NAMALWA (cell line): ENCODE results near the gene COX19.
A peak's percentile ranks its signal among the peaks of the same experiment; 100 is the strongest.

Source experiments
- DNase-seq: peaks from one replicate; pipeline ENCODE4 v3.0.0-alpha.2; 2015; ENCODE audit warnings: low spot score

The COX19 gene

DNA sequence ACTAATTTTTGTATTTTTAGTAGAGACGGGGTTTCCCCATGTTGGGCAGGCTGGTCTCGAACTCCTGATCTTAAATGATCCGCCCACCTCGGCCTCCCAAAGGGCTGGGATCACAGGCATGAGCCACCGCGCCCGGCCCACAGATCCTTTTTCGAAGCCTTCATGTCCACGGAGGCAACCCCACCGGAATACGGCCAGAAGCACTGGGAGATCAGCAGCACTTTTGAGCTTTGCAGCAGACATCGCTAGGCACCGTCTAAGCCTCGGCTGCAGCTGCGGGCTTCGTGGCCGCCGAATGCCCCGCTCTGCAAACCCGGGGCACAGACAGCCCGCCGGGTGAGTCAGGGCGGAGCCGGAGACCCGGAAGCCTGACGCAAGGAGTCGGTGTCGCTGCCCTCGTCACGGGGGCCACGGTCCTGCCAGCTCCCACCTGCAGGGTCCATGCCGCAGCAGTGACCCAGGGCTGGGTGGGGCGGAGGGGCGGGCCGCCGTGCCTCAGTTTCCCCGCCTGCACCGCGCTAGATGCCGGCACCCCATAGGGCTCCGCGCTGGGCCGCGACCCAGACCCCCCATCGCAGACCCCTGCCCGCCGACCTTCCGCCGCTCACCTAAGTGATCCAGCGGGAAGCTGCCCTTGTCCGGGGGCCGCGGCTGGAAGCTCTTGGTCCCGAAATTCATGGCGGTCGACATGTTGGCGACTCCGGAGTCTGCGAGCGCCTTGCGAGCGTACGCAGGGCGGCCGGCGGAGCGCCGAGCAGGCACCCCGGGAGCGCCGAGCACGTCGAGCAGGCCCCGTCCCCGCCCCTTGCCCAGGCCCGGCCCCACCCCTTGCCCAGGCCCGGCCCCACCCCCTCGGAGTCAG lies at the start of gene COX19:
Gene COX19 (minus strand): TSS at position 730 of the 862 bp plus-strand sequence. CDS start 40 bp downstream, at position 690.
- peak; percentile 92 for DNase-seq

GRCh38 chr7:1024331-1024841 lies 49.0 kb upstream of the COX19 start:
- DNase-seq: peak; percentile 99

DNA sequence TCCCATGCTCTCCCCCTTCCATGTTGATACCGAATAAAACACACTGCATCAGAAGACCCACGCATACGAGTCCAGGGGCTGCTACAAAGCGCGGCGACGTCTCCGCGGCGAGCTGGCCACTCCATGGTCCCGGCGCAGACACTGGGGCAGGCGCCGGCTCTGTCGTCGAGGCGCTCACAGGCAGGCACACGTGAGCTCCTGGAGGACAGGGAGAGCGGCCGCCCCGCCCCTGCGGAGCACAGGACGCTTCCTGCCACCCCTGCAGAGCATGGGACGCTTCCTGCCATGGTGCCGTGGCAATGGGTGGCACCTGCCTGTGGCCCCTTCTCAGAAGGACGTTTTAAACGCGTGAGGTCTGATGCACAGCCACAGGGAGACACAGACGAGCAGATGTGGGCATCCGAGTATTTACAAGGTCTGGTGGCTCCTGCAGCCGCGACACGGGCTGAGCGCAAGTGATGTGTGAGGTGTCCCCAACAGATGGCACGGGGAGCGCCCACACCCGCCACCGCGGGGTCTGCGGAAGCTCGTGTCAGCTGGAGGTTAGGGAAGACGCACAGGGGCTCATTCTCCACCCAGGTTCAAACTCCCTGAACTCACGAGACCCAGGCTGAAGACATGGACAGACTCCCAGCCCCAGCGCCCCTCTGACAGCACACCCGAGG lies 47.6 kb upstream of the COX19 start:
- peak; percentile 97 for DNase-seq

DNA sequence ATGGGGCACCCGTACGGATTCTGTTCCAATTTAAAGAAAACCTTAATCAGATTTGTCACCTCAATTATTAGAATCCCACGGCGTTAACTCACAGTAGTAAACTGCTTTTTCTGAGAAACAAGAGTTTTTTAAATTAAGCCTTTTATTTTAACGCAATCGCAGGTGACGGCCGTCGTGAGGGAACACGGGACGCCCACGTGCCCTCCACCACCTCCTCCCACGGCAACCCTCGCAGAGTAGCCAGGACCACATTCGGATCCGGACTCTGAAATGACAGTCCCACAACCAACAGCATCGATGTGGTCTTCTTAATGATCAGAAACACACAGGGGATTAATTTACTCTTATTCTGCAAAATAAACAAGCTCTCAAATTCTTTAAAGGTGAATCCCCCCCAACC lies 47.0 kb upstream of the COX19 start:
- no peak for DNase-seq

- DNase-seq: no peak
Observed at GRCh38 chr7:1021931-1022330, 46.6 kb upstream of the COX19 start.

DNA sequence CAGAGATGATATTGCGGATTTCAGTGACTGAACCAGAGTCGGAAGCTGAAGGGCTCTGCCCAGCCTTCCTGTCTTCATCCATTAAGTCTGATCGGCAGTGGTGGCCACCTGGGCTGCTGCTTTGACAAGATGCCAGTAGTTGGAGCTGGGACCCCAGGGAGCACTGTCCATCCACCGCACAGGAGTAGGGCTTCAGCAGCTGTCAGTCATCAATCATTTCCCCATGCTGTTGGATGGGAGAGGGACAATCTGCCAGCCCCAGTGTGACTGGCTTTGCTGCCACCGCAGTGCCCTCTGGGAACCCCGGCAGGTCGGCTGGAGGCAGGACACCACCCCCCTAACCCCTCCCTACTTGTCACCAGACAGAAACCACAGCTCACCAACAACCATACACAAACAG lies 46.0 kb upstream of the COX19 start:
- no peak for DNase-seq

GRCh38 chr7:1020849-1021251 lies 45.5 kb upstream of the COX19 start:
- DNase-seq: peak; percentile 66

GRCh38 chr7:1019789-1020610 lies 44.7 kb upstream of the COX19 start:
- no peak for DNase-seq

DNA sequence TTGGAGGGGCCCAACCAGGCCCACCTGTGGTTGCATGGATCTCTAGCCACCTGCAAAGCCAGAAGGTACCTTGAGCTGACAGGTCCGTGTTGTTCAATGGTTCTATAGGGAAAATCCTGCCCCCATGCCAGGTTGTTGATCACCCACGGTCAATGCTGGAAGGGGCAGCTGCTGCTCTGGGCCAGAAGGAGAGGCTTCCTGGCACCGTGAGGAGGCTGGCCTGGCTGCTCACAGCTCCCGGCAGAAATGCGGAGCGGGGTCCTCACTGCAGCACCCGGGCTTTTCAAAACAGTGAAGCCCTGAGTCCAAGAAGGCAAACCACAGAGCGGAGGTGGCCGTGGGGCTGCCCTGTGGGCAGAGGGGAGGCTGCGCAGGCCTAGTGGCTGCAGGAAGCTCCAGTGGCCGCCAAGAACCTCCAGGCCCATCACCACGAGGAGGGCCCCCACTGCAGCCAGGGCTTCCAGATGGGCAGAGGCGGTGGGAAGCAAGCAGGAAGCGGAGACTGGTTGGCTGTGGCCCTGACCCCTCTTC lies 44.0 kb upstream of the COX19 start:
- DNase-seq: no peak

DNA sequence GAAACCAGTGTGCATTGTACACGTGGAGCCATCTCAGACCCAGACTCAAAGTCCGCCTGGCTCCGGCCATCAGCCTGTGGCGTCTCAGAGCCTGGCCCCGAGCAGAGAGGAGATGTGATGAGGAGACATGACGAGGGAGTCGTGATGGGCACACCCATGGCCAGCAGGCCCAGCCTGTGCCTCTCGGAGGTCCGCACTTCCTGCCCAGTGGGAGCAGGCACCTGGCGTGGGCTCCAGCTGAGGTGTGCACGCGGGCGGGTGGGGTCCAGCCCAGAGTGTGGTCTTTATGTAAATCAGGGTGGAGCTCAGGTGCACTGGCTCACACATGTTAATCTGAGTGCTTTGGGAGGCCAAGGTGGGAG lies 43.0 kb upstream of the COX19 start:
- no peak for DNase-seq

- no peak for DNase-seq
Observed at GRCh38 chr7:1017586-1018333, 42.4 kb upstream of the COX19 start.

- DNase-seq: no peak
Observed at GRCh38 chr7:1016577-1017531, 41.5 kb upstream of the COX19 start.

DNA sequence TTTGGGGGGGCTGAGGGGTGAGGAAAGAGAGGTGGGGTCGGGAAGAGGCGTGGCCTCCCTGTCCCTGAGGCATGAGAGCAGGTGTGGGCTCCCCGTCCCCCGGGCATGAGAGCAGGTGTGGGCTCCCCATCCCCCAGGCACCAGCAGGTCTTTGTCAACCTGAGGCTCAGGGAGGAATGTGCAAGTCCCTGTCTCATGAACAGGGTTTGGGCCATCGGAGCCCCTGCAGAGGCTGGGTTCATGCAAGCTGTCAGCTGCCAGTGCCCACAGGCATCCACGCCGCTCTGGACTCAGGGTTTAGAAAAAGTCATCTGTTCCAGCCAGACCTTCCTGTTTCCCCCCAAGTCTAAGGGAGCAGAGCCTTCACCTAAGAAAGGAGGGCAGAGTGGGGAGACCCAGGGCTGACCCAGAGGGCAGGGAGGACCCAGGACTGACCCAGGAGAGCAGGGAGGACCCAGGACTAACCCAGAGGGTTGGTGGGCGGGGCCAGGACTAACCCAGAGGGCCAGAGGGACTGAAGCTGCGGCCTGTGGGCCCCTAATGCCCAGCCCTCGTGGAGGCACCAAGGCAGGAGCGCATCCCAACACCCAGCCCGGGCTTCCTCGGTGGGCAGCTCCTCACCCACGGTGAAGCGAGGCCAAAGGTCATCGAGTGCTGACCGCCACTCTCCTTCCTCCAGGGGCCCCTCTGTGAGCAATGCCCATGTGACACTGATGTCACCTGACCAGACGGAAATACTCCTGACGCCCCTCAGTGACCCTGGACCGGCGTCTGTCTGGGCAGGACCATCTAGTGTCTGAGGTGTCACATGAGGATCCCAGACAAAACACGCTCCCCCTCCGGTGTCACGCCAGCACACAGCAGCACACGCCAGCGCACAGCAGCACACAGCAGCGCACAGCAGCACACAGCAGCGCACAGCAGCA lies 40.1 kb upstream of the COX19 start:
- DNase-seq: no peak

DNA sequence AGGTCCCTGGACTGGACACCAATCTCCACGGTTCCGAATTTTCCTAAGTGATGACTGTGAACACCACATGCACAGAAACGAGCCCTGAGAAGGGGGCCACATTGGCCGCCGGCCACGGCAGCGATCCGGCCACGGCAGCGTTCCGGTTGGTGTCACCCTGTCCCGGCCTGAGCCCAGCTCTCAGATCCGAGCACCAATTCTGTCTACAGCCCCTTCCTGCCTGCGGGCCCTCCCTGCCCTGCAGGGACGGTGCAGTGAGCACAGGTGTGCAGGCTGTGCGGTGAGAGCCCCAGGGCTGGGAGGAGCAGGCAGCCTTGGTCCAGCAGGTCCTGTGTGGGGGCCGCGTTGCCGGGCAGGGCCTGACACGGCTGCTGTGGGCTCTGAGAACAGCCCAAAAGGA lies 39.3 kb upstream of the COX19 start:
- DNase-seq: no peak

GRCh38 chr7:1013581-1013980 lies 38.2 kb upstream of the COX19 start:
- no peak for DNase-seq

GRCh38 chr7:1012716-1013095 lies 37.4 kb upstream of the COX19 start:
- DNase-seq: no peak

GRCh38 chr7:1012004-1012715 lies 36.8 kb upstream of the COX19 start:
- no peak for DNase-seq

- DNase-seq: no peak
Observed at GRCh38 chr7:1011297-1012003, 36.1 kb upstream of the COX19 start.
